ENCODE data around the gene IL1A. TPM values are rescaled to one million over a fixed set of nuclear protein-coding genes. Genes with fewer than 3 reads are reported as not detected.
A peak's percentile ranks its signal among the peaks of the same experiment; 100 is the strongest.

Gene IL1A
- total and polyA plus RNA-seq, 9 of the 15 experiments (the other 6 are each of a cell fraction or from before 2014, with no cell fraction given): 0.03 to 0.27 (median 0.14) TPM; not detected in 2

DNA sequence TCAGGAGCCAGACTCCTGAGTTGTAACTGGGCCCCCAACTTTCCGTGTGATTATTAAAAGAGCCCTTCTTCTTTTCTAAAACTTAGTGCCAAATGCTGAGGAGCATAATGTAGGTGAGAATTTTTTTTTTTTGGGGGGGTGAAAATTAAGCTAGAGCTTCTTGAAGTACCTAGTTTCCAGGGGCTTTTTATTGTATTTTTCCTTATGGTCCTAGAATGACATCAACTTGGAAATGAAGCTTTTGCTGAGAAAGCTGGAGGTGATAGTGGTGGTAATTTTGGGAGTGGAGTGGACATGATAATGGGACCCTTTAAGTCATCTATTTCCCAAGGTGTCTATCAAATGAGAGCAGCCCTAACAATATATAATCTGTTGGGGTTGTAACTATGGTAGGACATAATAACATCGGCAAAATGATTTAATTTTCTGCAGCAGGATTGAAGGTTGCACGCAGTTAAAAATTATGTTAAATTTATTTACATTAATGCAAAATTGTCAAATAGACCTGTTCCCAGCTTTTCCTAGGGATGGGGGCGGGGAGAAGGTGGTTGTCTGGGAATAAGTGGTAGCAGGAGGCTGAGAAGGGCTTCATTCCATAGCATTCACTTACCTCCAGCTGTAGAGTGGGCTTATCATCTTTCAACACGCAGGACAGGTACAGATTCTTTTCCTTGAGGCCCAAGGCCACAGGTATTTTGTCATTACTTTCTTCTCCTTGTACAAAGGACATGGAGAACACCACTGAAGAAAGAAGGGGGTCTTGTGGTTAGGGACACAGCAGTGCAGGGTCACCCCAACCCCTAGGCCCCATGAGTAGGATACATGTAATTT lies 46.6 kb upstream of the IL1A start:
- Histone ChIP-seq H3K4me1 (replicated peaks in 1 of 2; ENCODE audit: control insufficient read depth in 2 of 2, insufficient read depth in 2 of 2, low read length in 2 of 2) (peaks cover 0 to 9% of the 10 kb centered on the region in 2 experiments; a peak in 2 of 5 replicates), H3K27me3 (ENCODE audit: control insufficient read depth in 2 of 2, insufficient read depth in 2 of 2, low read length in 2 of 2) (0 out of 5 replicates have a peak, but pooled peaks cover 0 to 5% of the 10 kb centered on the region in 2 experiments), H4K20me1 (replicated peaks; ENCODE audit: control insufficient read depth, insufficient read depth, low read length) (no peaks in the 10 kb centered on the region), H3K4me2 (ENCODE audit: insufficient read depth, low read length) (no peak overlapping the region), H3K27ac (ENCODE audit: extremely low read depth, low read depth, low read length) (no peak overlapping the region), H3K4me3 (no peak overlapping the region), H3K9me3 (replicated peaks; ENCODE audit: control insufficient read depth, insufficient read depth, low read depth, low read length) (no peaks in the 10 kb centered on the region), H2AFZ (ENCODE audit: low read depth, low read length) (no peak overlapping the region), H3K36me3 (ENCODE audit: control insufficient read depth, insufficient read depth, low read length) (no peaks in the 10 kb centered on the region), H3K9ac (ENCODE audit: insufficient read depth in 1 of 2, low read depth in 2 of 2, low read length in 2 of 2) (no peak overlapping the region), H3K79me2 (ENCODE audit: control insufficient read depth, insufficient read depth, low read length) (no peaks in the 10 kb centered on the region), H3K9me1 (ENCODE audit: control insufficient read depth, insufficient read depth, low read length) (no peaks in the 10 kb centered on the region)
- in situ Hi-C loops (cut with MboI) (no loop called here), intact Hi-C loops (cut with micrococcal nuclease) (loop anchor here (5.0 kb wide), 1 partner anchor 79 kb away; no protein-coding TSS in a partner anchor)
- no peak for DNase-seq (ENCODE audit: extremely low read depth in 1 of 4, low spot score in 3 of 4)
- no peak for FAIRE-seq
- TF ChIP-seq TFE3 (CRISPR knock-in tag; IDR thresholded peaks at IDR 0.05): peak; percentile 68
- TF ChIP-seq KLF16 (IDR thresholded peaks at IDR 0.05): no peak
- WGBS (ENCODE audit: insufficient coverage, low coverage, missing lambda C conversion rate): 31% methylated on average over 5 of the region's 5 CpGs
- BruUV-seq (replicated peaks): no TSS peak
- POLR2A ChIA-PET: interaction anchor here (1.1 kb wide), 1 partner anchor 12 kb away, joined by 4 read pairs; no protein-coding TSS in a partner anchor
- ATAC-seq: no peak
- CTCF ChIA-PET (ENCODE audit: low intra/inter-chr PET ratio): no interaction called here

Measured in K562 (cell line).